T-cell (primary cell): ENCODE results near the gene MAP1LC3B2. TPM values are rescaled to one million over a fixed set of nuclear protein-coding genes. Genes with fewer than 3 reads are reported as not detected.
"Not testable (repeated sequence)": the region's sequence is repeated elsewhere in the genome, so short reads cannot be mapped to it uniquely, and the experiment has no call there.

ENCODE experiments used
- ATAC-seq, 4 experiments: fragments of 200-7000 bp in 3 of 4; fragments of 150-1000 bp in 1 of 4; cut with Tn5 transposase; replicated peaks in 1 of 4; 1 replicate in 3 of 4; 2 replicates in 1 of 4; pipeline ENCODE4 v1.10.0; 2021; ENCODE audit warnings: moderate library complexity in 3 of 4, mild to moderate bottlenecking in 2 of 4, moderate number of reproducible peaks in 1 of 4
- CTCF ChIA-PET, 2 donors: fragments of 300-600 bp; sonication (Branson Sonifier 250); formaldehyde crosslinking; loops; one replicate each; lab custom pipeline; 2022; ENCODE audit warnings: antibody characterized with exemption in 2 of 2; lab: Charles Lee
- POLR2A ChIA-PET, 2 donors: fragments of 300-600 bp; sonication (Branson Sonifier 250); formaldehyde crosslinking; loops; one replicate each; lab custom pipeline; 2022; ENCODE audit warnings: antibody characterized with exemption in 2 of 2; lab: Charles Lee
- DNase-seq, 35 experiments: peaks; one replicate each; pipeline versions ENCODE4 v3.0.0 to v3.0.0-alpha.2; 2013 to 2023
- H3K27ac ChIP-seq: one replicate; pipeline ENCODE4 v1.5.1; 2013; ENCODE audit warnings: low read length
- H3K27me3 ChIP-seq, 2 experiments: replicated peaks in 1 of 2; 1 replicate in 1 of 2; 2 replicates in 1 of 2; pipeline versions ENCODE4 v1.6.1 to v1.7.0; 2013; ENCODE audit warnings: low read length in 1 of 2, mixed read lengths in 1 of 2; ENCODE audit not compliant: control insufficient read depth in 2 of 2, insufficient read depth in 2 of 2; ENCODE audit errors: extremely low read depth in 1 of 2
- H3K36me3 ChIP-seq, 2 donors: 1 replicate in 1 of 2; 2 replicates in 1 of 2; pipeline versions ENCODE4 v1.6.1 to v1.7.0; 2013; ENCODE audit warnings: low read length in 1 of 2; ENCODE audit not compliant: control insufficient read depth in 2 of 2, insufficient read depth in 1 of 2; ENCODE audit errors: extremely low read depth in 1 of 2
- H3K4me1 ChIP-seq, 2 experiments: 1 replicate in 1 of 2; 2 replicates in 1 of 2; pipeline versions ENCODE4 v1.6.1 to v1.7.0; 2013; ENCODE audit warnings: low read length in 2 of 2, mixed read lengths in 1 of 2; ENCODE audit not compliant: insufficient read depth in 2 of 2, control insufficient read depth in 1 of 2; ENCODE audit errors: extremely low read depth in 1 of 2
- H3K4me3 ChIP-seq, 2 donors: 1 replicate in 1 of 2; 2 replicates in 1 of 2; pipeline versions ENCODE4 v1.5.1 to v1.7.0; 2013; ENCODE audit warnings: mild to moderate bottlenecking in 2 of 2, low read length in 1 of 2, moderate library complexity in 1 of 2; ENCODE audit not compliant: control insufficient read depth in 1 of 2; ENCODE audit errors: extremely low read depth in 1 of 2
- H3K9me3 ChIP-seq: 2 replicates; pipeline ENCODE4 v1.7.0; 2013
- H3K27ac Mint-ChIP-seq, 2 donors: one replicate each; pipeline ENCODE4 v1.8.0; 2020 to 2021; ENCODE audit warnings: mild to moderate bottlenecking in 2 of 2, mixed read lengths in 2 of 2
- H3K27me3 Mint-ChIP-seq, 2 donors: one replicate each; pipeline ENCODE4 v1.8.0; 2021 to 2022; ENCODE audit warnings: mixed read lengths in 2 of 2
- H3K36me3 Mint-ChIP-seq: one replicate; pipeline ENCODE4 v1.8.0; 2021; ENCODE audit warnings: mixed read lengths
- H3K4me1 Mint-ChIP-seq, 3 donors: one replicate each; pipeline ENCODE4 v1.8.0; 2020 to 2022; ENCODE audit warnings: mixed read lengths in 3 of 3, mild to moderate bottlenecking in 1 of 3
- H3K4me3 Mint-ChIP-seq, 3 donors: one replicate each; pipeline ENCODE4 v1.8.0; 2020 to 2022; ENCODE audit warnings: mild to moderate bottlenecking in 3 of 3, mixed read lengths in 3 of 3, moderate library complexity in 3 of 3
- H3K9me3 Mint-ChIP-seq, 3 donors: one replicate each; pipeline ENCODE4 v1.8.0; 2020 to 2022; ENCODE audit warnings: mixed read lengths in 3 of 3
- WGBS: methylation state at CpG from one replicate; pipeline ENCODE4 v1.1.5; 2013; ENCODE audit warnings: missing lambda C conversion rate; ENCODE audit not compliant: insufficient coverage; 5-methylcytosine and 5-hydroxymethylcytosine counted together
- total RNA-seq, 35 experiments: library from RNA in 6 of 35; stranded (reverse) in 6 of 35; fragments of 120-200 nt in 1 of 35; gene quantifications; one replicate each; pipeline versions ENCODE4 v1.2.1 to v1.2.4 and lab custom pipeline; 2013 to 2026

MAP1LC3B2 gene
- total RNA-seq, 5 donors from 2014 or later (not counting 1 experiment from before 2014, with no cell fraction given), result 0.92 to 4.6 (median 1.4) TPM

DNA sequence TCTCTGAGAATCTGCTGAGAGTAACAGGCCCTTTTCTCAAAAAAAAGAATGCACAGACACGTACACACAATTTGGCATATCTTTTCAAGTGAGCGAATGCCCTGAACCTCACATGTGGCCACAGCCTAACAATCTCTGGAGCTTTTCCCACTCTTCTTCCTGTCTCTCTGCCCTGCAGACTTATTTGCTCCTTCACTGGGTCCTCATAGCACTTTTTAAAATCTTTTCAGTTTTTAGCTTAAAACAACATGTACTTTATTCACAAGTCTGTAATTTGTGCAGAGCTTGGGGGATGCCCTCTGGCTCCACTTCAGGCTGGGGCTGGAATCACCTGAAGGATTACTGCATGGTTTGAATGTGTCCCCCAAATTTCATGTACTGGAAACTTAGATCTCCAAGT, 9.0 kb downstream of the MAP1LC3B2 start:
- ATAC-seq (no peak), DNase-seq (no peak)
- 95% methylated on average over 2 of the region's 2 CpGs for WGBS
- H3K4me1 ChIP-seq, result no peaks in the 10 kb centered on the region
- no peaks in the 10 kb centered on the region for H3K36me3 ChIP-seq
- no peak overlapping the region for H3K27ac ChIP-seq
- no peak overlapping the region for H3K4me3 ChIP-seq
- ChIA-PET CTCF (no interaction called here), POLR2A (no interaction called here)
- peaks cover 5 to 7% (median 5%) of the 10 kb centered on the region in 3 donors for H3K9me3 Mint-ChIP-seq
- H3K27me3 Mint-ChIP-seq, result no peaks in the 10 kb centered on the region
- no peak overlapping the region for H3K4me3 Mint-ChIP-seq
- H3K27me3 ChIP-seq, result no peaks in the 10 kb centered on the region
- H3K36me3 Mint-ChIP-seq, result no peaks in the 10 kb centered on the region
- no peak overlapping the region for H3K27ac Mint-ChIP-seq
- H3K9me3 ChIP-seq, result no peaks in the 10 kb centered on the region
- H3K4me1 Mint-ChIP-seq, result peaks cover 0 to 4% (median 0%) of the 10 kb centered on the region in 3 donors

DNA sequence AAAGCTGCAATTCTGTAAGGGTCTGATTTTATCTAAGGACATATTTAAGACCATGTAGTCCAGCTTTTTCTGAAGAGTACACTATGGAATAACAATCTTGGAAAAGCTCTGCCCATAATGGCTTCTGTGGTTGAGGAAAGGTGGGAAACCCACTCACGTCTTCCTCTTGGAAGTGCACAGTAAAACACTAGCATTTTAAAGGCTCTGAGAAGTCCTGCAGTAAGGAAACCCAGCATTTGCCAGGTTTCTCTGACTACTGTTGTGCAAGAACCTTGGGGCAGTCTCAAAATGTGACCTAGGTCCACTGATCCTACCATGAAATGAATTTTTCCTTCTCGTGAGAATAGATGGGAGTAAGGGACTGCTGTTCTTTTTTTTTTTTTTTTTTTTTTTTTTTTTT, 11.9 kb downstream of the MAP1LC3B2 start:
- no CpG with 5 or more reads among the region's 2 CpGs for WGBS
- no peaks in the 10 kb centered on the region for H3K4me1 Mint-ChIP-seq
- no peaks in the 10 kb centered on the region for H3K27me3 ChIP-seq
- DNase-seq (no peak), ATAC-seq (no peak)
- ChIA-PET POLR2A (no interaction called here), CTCF (interaction anchor here (0.5 to 0.6 kb wide), 3 partner anchors 290 to 591 kb away, joined by 3 read pairs; no protein-coding TSS in a partner anchor)
- no peak overlapping the region for H3K4me3 Mint-ChIP-seq
- no peak overlapping the region for H3K27ac ChIP-seq
- H3K27ac Mint-ChIP-seq, result no peak overlapping the region
- no peaks in the 10 kb centered on the region for H3K4me1 ChIP-seq
- no peaks in the 10 kb centered on the region for H3K36me3 ChIP-seq
- no peaks in the 10 kb centered on the region for H3K36me3 Mint-ChIP-seq
- H3K4me3 ChIP-seq, result no peak overlapping the region
- no peaks in the 10 kb centered on the region for H3K9me3 ChIP-seq
- no peaks in the 10 kb centered on the region for H3K27me3 Mint-ChIP-seq
- peaks cover 0 to 4% (median 0%) of the 10 kb centered on the region in 3 donors for H3K9me3 Mint-ChIP-seq

DNA sequence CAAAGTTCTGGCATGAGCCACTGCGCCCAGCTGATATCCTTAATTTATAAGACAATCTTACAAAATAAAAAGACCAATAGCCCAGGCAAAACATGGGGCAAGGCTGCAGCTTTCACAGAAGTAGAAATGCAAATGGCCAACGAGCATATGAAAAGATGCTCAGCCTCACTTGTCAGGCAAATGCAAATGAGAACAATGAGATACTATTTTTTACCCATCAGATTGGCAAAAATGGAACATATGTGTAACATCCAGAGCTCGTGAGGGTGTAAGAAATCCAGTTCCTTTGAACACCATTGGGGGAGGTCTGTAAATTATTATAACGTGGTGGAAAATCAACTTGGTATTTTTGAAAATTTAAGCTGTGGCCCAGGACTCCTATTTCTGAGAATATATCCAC, 14.6 kb downstream of the MAP1LC3B2 start:
- Histone ChIP-seq H3K27me3 (no peaks in the 10 kb centered on the region), H3K27ac (no peak overlapping the region), H3K9me3 (no peaks in the 10 kb centered on the region), H3K4me1 (no peaks in the 10 kb centered on the region), H3K4me3 (no peak overlapping the region), H3K36me3 (no peaks in the 10 kb centered on the region)
- Mint-ChIP-seq H3K27me3 (no peaks in the 10 kb centered on the region), H3K36me3 (no peaks in the 10 kb centered on the region), H3K4me1 (no peaks in the 10 kb centered on the region), H3K9me3 (peaks cover 0 to 4% (median 0%) of the 10 kb centered on the region in 3 donors), H3K27ac (no peak overlapping the region), H3K4me3 (no peak overlapping the region)
- ChIA-PET POLR2A (no interaction called here), CTCF (interaction anchor here in 1 of 2 donors (0.6 kb wide), 1 partner anchor 298 kb away, joined by 3 read pairs; no protein-coding TSS in a partner anchor)
- DNase-seq (no peak), ATAC-seq (no peak)
- WGBS, result 80% methylated on average over 1 of the region's 4 CpGs

DNA sequence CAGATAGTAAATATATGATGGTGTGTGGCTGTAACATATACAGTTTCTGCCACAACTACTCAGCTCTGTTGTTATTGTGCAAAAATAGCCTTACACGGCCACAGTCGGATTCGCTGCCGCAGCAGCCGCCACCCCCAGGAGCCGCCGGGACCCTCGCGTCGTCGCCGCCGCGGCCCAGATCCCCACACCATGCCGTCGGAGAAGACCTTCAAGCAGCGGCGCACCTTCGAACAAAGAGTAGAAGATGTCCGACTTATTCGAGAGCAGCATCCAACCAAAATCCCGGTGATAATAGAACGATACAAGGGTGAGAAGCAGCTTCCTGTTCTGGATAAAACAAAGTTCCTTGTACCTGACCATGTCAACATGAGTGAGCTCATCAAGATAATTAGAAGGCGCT, 16.6 kb downstream of the MAP1LC3B2 start:
- not testable (repeated sequence) for H3K9me3 Mint-ChIP-seq, DNase-seq, H3K4me3 Mint-ChIP-seq, H3K36me3 ChIP-seq, ATAC-seq, H3K27ac Mint-ChIP-seq, H3K27me3 Mint-ChIP-seq, H3K9me3 ChIP-seq, H3K4me1 Mint-ChIP-seq, H3K4me3 ChIP-seq, H3K27ac ChIP-seq, H3K36me3 Mint-ChIP-seq, H3K27me3 ChIP-seq, H3K4me1 ChIP-seq
- ChIA-PET CTCF (interaction anchor here in 1 of 2 donors (0.6 kb wide), 1 partner anchor 559 kb away, joined by 4 read pairs; no protein-coding TSS in a partner anchor), POLR2A (interaction anchor here (0.6 to 0.7 kb wide), 2 partner anchors 99 to 310 kb away, joined by 4 to 7 read pairs; no protein-coding TSS in a partner anchor)
- WGBS, result 95% methylated on average over 22 of the region's 24 CpGs

DNA sequence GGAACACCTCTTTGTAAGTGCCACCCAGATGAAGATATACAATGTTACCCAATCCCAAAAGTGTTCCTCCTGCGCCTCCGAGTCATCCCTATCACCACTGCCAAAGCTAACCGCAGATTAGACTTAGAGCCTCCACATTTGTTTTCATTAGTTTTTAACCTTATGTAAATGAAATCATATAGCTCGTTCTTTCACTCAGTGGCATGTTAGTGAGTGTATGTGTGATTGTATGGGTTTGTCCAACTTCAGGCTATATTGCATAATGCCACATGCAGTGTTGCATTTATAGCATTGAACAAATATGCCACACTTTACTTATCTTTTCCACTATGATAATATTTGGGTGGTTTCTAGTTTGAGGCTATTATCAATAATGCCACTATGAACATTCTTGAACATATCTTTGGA, 18.0 kb downstream of the MAP1LC3B2 start:
- POLR2A ChIA-PET, result interaction anchor here in 1 of 2 donors (1.1 kb wide), 1 partner anchor 18 kb away, joined by 3 read pairs; the partner anchor contains the start of gene MAP1LC3B2
- Histone ChIP-seq H3K36me3 (no peaks in the 10 kb centered on the region), H3K9me3 (no peaks in the 10 kb centered on the region), H3K27ac (no peak overlapping the region), H3K27me3 (no peaks in the 10 kb centered on the region), H3K4me1 (no peaks in the 10 kb centered on the region), H3K4me3 (no peak overlapping the region)
- Mint-ChIP-seq H3K36me3 (no peaks in the 10 kb centered on the region), H3K27me3 (no peaks in the 10 kb centered on the region), H3K27ac (no peak overlapping the region), H3K4me3 (no peak overlapping the region), H3K4me1 (peaks cover 0 to 5% (median 0%) of the 10 kb centered on the region in 3 donors), H3K9me3 (no peaks in the 10 kb centered on the region)
- DNase-seq (no peak), ATAC-seq (no peak)
- no CpG with 5 or more reads among the region's 4 CpGs for WGBS
- CTCF ChIA-PET, result no interaction called here

DNA sequence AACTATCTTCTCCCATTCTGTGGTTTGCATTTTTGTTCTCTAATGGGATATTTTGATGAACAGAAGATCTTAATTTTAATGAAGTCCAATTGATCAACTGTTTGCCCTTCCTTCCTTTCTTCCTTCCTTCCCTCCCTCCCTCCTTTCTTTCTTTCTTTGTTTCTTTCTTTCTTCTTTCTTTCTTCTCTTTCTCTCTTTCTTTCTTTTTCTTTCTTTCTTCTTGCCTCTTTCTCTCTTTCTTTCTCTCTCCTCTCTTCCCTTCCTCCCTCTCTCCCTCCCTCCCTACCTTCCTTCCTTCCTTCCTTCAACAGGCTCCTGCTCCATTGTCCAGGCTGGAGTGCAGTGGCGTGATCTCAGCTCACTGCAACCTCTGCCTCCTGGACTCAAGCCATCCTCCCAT, 18.9 kb downstream of the MAP1LC3B2 start:
- ChIA-PET POLR2A (interaction anchor here in 1 of 2 donors (0.6 kb wide), 1 partner anchor 300 kb away, joined by 3 read pairs; no protein-coding TSS in a partner anchor), CTCF (no interaction called here)

More for the DNA sequence above, 18.9 kb downstream of the MAP1LC3B2 start:
- Histone ChIP-seq H3K9me3 (no peaks in the 10 kb centered on the region), H3K27me3 (no peaks in the 10 kb centered on the region), H3K4me1 (no peaks in the 10 kb centered on the region), H3K4me3 (no peak overlapping the region), H3K36me3 (no peaks in the 10 kb centered on the region), H3K27ac (no peak overlapping the region)
- Mint-ChIP-seq H3K27me3 (no peaks in the 10 kb centered on the region), H3K4me3 (no peak overlapping the region), H3K27ac (no peak overlapping the region), H3K9me3 (no peaks in the 10 kb centered on the region), H3K4me1 (peaks cover 0 to 5% (median 0%) of the 10 kb centered on the region in 3 donors), H3K36me3 (no peaks in the 10 kb centered on the region)
- DNase-seq (no peak), ATAC-seq (no peak)
- WGBS, result 100% methylated on average over 1 of the region's 1 CpG
